ENCODE data around the gene ARHGAP26. TPM values are rescaled to one million over a fixed set of nuclear protein-coding genes. Genes with fewer than 3 reads are reported as not detected.
"Not testable (repeated sequence)": the region's sequence is repeated elsewhere in the genome, so short reads cannot be mapped to it uniquely, and the experiment has no call there.

ARHGAP26 gene
- total and polyA plus RNA-seq, 2 of the 4 experiments (the other 2 are of a cell fraction), result 0.54 to 0.56 TPM

- H3K27me3 ChIP-seq (ENCODE audit: control insufficient read depth, insufficient read depth, low read length); CTCF ChIA-PET; H3K79me1 ChIP-seq (ENCODE audit: low read depth in 1 of 2, low read length in 2 of 2); DNase-seq; H3K4me2 ChIP-seq (ENCODE audit: low read depth, low read length); H3K56ac ChIP-seq (ENCODE audit: extremely low read depth, insufficient read depth, low read length); dilution Hi-C loops (cut with HindIII; ENCODE audit: low sequenced_read_pairs, unreplicated experiment); H2AK5ac ChIP-seq (ENCODE audit: low read depth, low read length); H2BK120ac ChIP-seq (ENCODE audit: low read depth, low read length); H3K27ac ChIP-seq (ENCODE audit: insufficient read depth, low read length); POLR2A ChIA-PET (ENCODE audit: unreplicated experiment); H3K14ac ChIP-seq (replicated peaks; ENCODE audit: low read depth, low read length); H3K9me3 ChIP-seq (ENCODE audit: control insufficient read depth, insufficient read depth, low read length); H4K8ac ChIP-seq (ENCODE audit: low read depth in 2 of 2, low read length in 2 of 2); H3K9me1 ChIP-seq (ENCODE audit: insufficient read depth, low read length); H3K23ac ChIP-seq (ENCODE audit: low read depth, low read length); H3K4me1 ChIP-seq (ENCODE audit: control insufficient read depth, insufficient read depth, low read length); in situ Hi-C loops (cut with MboI; ENCODE audit: low sequenced_read_pairs); H3K4ac ChIP-seq (ENCODE audit: low read depth, low read length); H4K5ac ChIP-seq (ENCODE audit: low read depth, low read length); H4K91ac ChIP-seq (ENCODE audit: insufficient read depth, low read depth, low read length); H2BK20ac ChIP-seq (ENCODE audit: low read depth, low read length); H2BK5ac ChIP-seq (ENCODE audit: low read depth, low read length, poor library complexity, severe bottlenecking); H3K4me3 ChIP-seq (ENCODE audit: insufficient read depth, low read depth, low read length); ATAC-seq (ENCODE audit: low read depth); H3K9ac ChIP-seq (ENCODE audit: low read depth, low read length); intact Hi-C loops (cut with micrococcal nuclease); H3K36me3 ChIP-seq (ENCODE audit: control insufficient read depth, insufficient read depth, low read length); BruUV-seq (replicated peaks); H2BK15ac ChIP-seq (ENCODE audit: low read depth, low read length); H2AK9ac ChIP-seq (replicated peaks; ENCODE audit: low read depth, low read length, poor library complexity); H2AFZ ChIP-seq (replicated peaks; ENCODE audit: low read length, poor library complexity); H3K18ac ChIP-seq (ENCODE audit: low read depth, low read length); H4K20me1 ChIP-seq (ENCODE audit: insufficient read depth, low read length): not testable (repeated sequence)
- WGBS, 2 experiments (ENCODE audit: extremely low coverage in 2 of 2, insufficient read length in 1 of 2), result no CpG with 5 or more reads among the region's 1 CpG
Observed at GRCh38 chr5:142989270-142989669, 219.1 kb downstream of the ARHGAP26 start.
